ENCODE measurements around the gene OTUD5.

DNA sequence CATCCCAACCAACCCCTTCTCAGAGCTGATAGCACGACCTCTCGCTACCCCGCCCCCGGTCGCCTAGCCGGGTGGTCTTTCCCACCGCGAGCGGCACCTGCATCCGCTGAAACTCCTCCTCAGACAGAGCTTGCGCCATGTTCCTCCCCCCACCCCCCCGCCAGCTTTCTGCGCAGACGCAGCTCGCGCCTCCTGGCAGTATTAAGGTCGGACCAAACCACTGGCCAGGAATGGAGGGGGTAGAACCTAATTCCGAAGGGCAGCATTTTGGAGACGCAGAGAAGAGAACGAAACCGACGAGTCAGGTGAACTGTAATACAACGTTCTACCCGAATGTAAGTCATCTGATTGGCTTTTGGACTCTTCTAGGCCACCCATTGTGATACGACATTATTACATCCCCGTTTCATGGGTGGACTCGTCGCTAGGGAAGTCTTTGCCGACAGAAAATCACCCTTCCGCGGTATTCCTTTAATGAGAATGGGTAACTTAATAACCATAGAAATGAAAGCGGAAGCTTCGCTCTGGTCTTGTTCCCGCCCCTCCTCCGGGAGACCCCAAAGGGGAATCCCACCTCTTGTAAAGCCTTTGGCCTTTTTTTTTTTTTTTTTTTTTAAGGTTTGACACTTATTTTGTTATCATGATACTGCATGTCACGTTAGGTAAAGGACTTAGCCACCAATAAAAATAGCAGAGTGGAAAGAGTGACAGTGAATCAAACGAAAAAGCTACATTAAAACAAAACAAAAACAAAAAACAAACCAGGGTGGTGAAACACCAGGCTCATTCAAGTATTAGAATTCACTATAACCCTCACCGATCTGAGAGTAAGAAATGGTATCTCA lies 44.9 kb upstream of the OTUD5 start, which contains the start of gene GRIPAP1:
- TF ChIP-seq, protein P1, sequence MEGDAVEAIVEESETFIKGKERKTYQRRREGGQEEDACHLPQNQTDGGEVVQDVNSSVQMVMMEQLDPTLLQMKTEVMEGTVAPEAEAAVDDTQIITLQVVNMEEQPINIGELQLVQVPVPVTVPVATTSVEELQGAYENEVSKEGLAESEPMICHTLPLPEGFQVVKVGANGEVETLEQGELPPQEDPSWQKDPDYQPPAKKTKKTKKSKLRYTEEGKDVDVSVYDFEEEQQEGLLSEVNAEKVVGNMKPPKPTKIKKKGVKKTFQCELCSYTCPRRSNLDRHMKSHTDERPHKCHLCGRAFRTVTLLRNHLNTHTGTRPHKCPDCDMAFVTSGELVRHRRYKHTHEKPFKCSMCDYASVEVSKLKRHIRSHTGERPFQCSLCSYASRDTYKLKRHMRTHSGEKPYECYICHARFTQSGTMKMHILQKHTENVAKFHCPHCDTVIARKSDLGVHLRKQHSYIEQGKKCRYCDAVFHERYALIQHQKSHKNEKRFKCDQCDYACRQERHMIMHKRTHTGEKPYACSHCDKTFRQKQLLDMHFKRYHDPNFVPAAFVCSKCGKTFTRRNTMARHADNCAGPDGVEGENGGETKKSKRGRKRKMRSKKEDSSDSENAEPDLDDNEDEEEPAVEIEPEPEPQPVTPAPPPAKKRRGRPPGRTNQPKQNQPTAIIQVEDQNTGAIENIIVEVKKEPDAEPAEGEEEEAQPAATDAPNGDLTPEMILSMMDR (IDR thresholded peaks at IDR 0.05): no peak
- TF ChIP-seq EP300 (IDR thresholded peaks at IDR 0.05): no peak

All from esophagus muscularis mucosa (tissue), 3 donors.